Islet of Langerhans (tissue), 1 donor: ENCODE measurements around the gene TPTE.
"Not testable (repeated sequence)": the region's sequence is repeated elsewhere in the genome, so short reads cannot be mapped to it uniquely, and the experiment has no call there.

ENCODE experiments used
- FAIRE-seq: peaks from one replicate; lab custom pipeline; 2011; peaks lifted over from hg19 to GRCh38; lab: Jason Lieb, UNC

The TPTE gene

GRCh38 chr21:10617133-10617752 is 95.9 kb downstream of the TPTE start:
- not testable (repeated sequence) for FAIRE-seq

- no peak for FAIRE-seq
These were observed 106.0 kb downstream of the TPTE start for GRCh38 chr21:10627316-10627863.

- not testable (repeated sequence) for FAIRE-seq
These were observed 107.9 kb downstream of the TPTE start for GRCh38 chr21:10629239-10629638.

GRCh38 chr21:10630829-10631228 is 109.4 kb downstream of the TPTE start:
- FAIRE-seq: not testable (repeated sequence)

- FAIRE-seq: not testable (repeated sequence)
These were observed 109.9 kb downstream of the TPTE start for GRCh38 chr21:10631316-10631715.

GRCh38 chr21:10638144-10638543 is 116.8 kb downstream of the TPTE start:
- FAIRE-seq: not testable (repeated sequence)

GRCh38 chr21:10639123-10639522 is 117.7 kb downstream of the TPTE start:
- no peak for FAIRE-seq

GRCh38 chr21:10639746-10640145 is 118.4 kb downstream of the TPTE start:
- FAIRE-seq: not testable (repeated sequence)

GRCh38 chr21:10640446-10640845 is 119.1 kb downstream of the TPTE start:
- no peak for FAIRE-seq

GRCh38 chr21:10641107-10641506 is 119.7 kb downstream of the TPTE start:
- no peak for FAIRE-seq

GRCh38 chr21:10645667-10646066 is 124.3 kb downstream of the TPTE start:
- not testable (repeated sequence) for FAIRE-seq

GRCh38 chr21:10649350-10650149 is 128.2 kb downstream of the TPTE start:
- FAIRE-seq: not testable (repeated sequence)

GRCh38 chr21:10650297-10650696 is 128.9 kb downstream of the TPTE start:
- not testable (repeated sequence) for FAIRE-seq
